ENCODE results near the gene NF2.

DNA sequence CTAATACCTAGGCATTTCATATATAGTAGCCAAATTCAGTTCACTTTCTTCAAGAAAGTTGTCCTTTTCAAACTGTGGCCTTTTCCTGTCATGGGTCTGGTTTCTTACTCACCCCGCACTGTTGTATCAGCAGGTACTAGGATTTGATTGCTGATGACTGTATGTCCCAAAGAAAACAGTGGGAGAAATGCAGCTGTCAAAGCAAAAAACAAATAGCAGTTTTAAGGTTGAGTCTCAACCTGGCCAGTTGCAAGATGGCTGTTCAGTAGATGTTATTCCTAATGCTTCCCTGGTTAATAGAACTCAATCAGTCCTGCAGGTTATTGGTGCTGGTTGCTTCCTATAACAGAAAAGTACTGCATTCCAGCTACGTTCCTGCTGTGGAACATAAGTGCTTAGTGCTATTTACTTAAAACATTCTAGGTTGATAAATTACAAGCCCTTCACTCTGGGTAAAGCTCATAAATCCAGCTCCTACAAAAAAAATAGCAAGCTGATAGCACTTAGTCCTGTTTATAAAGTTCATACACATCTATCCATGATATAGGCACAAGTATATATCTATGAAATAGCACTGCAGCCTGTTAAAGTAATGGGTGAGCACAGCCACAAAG, 26.6 kb downstream of the NF2 start:
- TF ChIP-seq EZH2phosphoT487 (IDR thresholded peaks at IDR 0.05; ENCODE audit: borderline replicate concordance, low read length) = no peak
- TF ChIP-seq, protein P1, sequence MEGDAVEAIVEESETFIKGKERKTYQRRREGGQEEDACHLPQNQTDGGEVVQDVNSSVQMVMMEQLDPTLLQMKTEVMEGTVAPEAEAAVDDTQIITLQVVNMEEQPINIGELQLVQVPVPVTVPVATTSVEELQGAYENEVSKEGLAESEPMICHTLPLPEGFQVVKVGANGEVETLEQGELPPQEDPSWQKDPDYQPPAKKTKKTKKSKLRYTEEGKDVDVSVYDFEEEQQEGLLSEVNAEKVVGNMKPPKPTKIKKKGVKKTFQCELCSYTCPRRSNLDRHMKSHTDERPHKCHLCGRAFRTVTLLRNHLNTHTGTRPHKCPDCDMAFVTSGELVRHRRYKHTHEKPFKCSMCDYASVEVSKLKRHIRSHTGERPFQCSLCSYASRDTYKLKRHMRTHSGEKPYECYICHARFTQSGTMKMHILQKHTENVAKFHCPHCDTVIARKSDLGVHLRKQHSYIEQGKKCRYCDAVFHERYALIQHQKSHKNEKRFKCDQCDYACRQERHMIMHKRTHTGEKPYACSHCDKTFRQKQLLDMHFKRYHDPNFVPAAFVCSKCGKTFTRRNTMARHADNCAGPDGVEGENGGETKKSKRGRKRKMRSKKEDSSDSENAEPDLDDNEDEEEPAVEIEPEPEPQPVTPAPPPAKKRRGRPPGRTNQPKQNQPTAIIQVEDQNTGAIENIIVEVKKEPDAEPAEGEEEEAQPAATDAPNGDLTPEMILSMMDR (IDR thresholded peaks at IDR 0.05; ENCODE audit: low read depth, low read length, poor library complexity, severe bottlenecking) = no peak
